Keratinocyte (primary cell): Measurements from ENCODE around the gene ATG9A. TPM values are rescaled to one million over a fixed set of nuclear protein-coding genes. Genes with fewer than 3 reads are reported as not detected.

Experiments
- DNase-seq: peaks from one replicate; pipeline ENCODE4 v3.0.0-alpha.2; 2011; ENCODE audit warnings: low read depth, missing footprints, low spot score
- FAIRE-seq: peaks from 2 replicates; lab custom pipeline; 2011; peaks lifted over from hg19 to GRCh38; lab: Jason Lieb, UNC
- H2AFZ ChIP-seq: 2 replicates; pipeline ENCODE4 v1.6.0; 2012; ENCODE audit warnings: low read length, control low read depth, inconsistent platforms; ENCODE audit not compliant: control insufficient read depth
- H3K27ac ChIP-seq: 2 replicates; pipeline ENCODE4 v1.5.1; 2011; ENCODE audit warnings: low read length; ENCODE audit not compliant: control insufficient read depth, insufficient read depth
- H3K27me3 ChIP-seq: 3 replicates; pipeline ENCODE4 v1.6.0; 2011; ENCODE audit warnings: low read length; ENCODE audit not compliant: control insufficient read depth, insufficient read depth; ENCODE audit errors: extremely low read depth
- H3K36me3 ChIP-seq, 2 experiments: 2 replicates in 1 of 2; 3 replicates in 1 of 2; pipeline ENCODE4 v1.5.1; 2011; ENCODE audit warnings: low read length in 2 of 2, mild to moderate bottlenecking in 1 of 2; ENCODE audit not compliant: control insufficient read depth in 2 of 2, insufficient read depth in 2 of 2; ENCODE audit errors: extremely low read depth in 1 of 2
- H3K4me1 ChIP-seq: 3 replicates; pipeline ENCODE4 v1.5.1; 2011; ENCODE audit warnings: low read length; ENCODE audit not compliant: control insufficient read depth, insufficient read depth; ENCODE audit errors: extremely low read depth
- H3K4me2 ChIP-seq: 3 replicates; pipeline ENCODE4 v1.6.0; 2011; ENCODE audit warnings: low read depth, low read length; ENCODE audit not compliant: control insufficient read depth, insufficient read depth; ENCODE audit errors: extremely low read depth
- H3K4me3 ChIP-seq, 3 experiments: fragments of 200-600 bp in 1 of 3; sonication (generic) in 1 of 3; 2 replicates in 2 of 3; 3 replicates in 1 of 3; pipeline ENCODE4 v1.5.1; 2011 to 2016; ENCODE audit warnings: low read length in 3 of 3, mild to moderate bottlenecking in 3 of 3, control low read depth in 2 of 3, inconsistent platforms in 1 of 3, low read depth in 1 of 3, mixed read lengths in 1 of 3, mixed run types in 1 of 3, moderate library complexity in 1 of 3; ENCODE audit not compliant: control insufficient read depth in 2 of 3, insufficient read depth in 2 of 3; ENCODE audit errors: extremely low read depth in 1 of 3
- H3K79me2 ChIP-seq: 2 replicates; pipeline ENCODE4 v1.6.0; 2012; ENCODE audit warnings: low read length; ENCODE audit not compliant: control insufficient read depth, insufficient read depth
- H3K9ac ChIP-seq: 3 replicates; pipeline ENCODE4 v1.6.0; 2011; ENCODE audit warnings: low read length; ENCODE audit not compliant: control insufficient read depth, insufficient read depth; ENCODE audit errors: extremely low read depth
- H3K9me1 ChIP-seq: 3 replicates; pipeline ENCODE4 v1.6.0; 2011; ENCODE audit warnings: low read length; ENCODE audit not compliant: control insufficient read depth, insufficient read depth; ENCODE audit errors: extremely low read depth
- H3K9me3 ChIP-seq: 2 replicates; pipeline ENCODE4 v1.5.1; 2012; ENCODE audit warnings: low read depth, low read length; ENCODE audit not compliant: control insufficient read depth
- H4K20me1 ChIP-seq: 3 replicates; pipeline ENCODE4 v1.6.0; 2011; ENCODE audit warnings: low read length; ENCODE audit not compliant: control insufficient read depth, insufficient read depth; ENCODE audit errors: extremely low read depth
- EZH2 ChIP-seq: IDR thresholded peaks from one replicate; pipeline ENCODE4 v1.6.1; 2012; ENCODE audit warnings: inconsistent platforms, mild to moderate bottlenecking, low read length, moderate library complexity
- dilution Hi-C: fragments of 300-500 bp; cut with MboI; formaldehyde crosslinking; loops from one replicate; pipeline ENCODE4 v1.7.0; 2020; ENCODE audit warnings: low sequenced_read_pairs; ENCODE audit not compliant: extremely low pct_ligation_motif_present
- polyA plus RNA-seq, 5 experiments: library from polyadenylated mRNA; depleted of rRNA in 3 of 5; stranded (reverse) in 3 of 5; stranded (forward) in 1 of 5; unstranded in 1 of 5; fragments of >200 nt; gene quantifications; 1 replicate in 1 of 5; 2 replicates in 3 of 5; 3 replicates in 1 of 5; pipeline versions ENCODE4 v1.2.1 to v1.2.3, GENCODE V29; 2011 to 2012; ENCODE audit warnings: missing spikeins in 2 of 5, low read depth in 1 of 5, low replicate concordance in 1 of 5
- TF ChIP-seq, protein P1 (sequence below), 3 experiments: IDR thresholded peaks in 1 of 3; conservative IDR thresholded peaks in 1 of 3; optimal IDR thresholded peaks in 1 of 3; 2 replicates in 2 of 3; 3 replicates in 1 of 3; pipeline versions ENCODE3 to v1.5.1; 2011; ENCODE audit warnings: low read length in 3 of 3, mild to moderate bottlenecking in 3 of 3, moderate library complexity in 2 of 3, control low read depth in 1 of 3, inconsistent platforms in 1 of 3; ENCODE audit not compliant: insufficient read depth in 2 of 3; ENCODE audit errors: extremely low read depth in 1 of 3

ATG9A gene
- polyA plus RNA-seq, 1 donor (not counting 4 experiments of a cell fraction or from before 2014, with no cell fraction given) = 58.8 TPM

DNA sequence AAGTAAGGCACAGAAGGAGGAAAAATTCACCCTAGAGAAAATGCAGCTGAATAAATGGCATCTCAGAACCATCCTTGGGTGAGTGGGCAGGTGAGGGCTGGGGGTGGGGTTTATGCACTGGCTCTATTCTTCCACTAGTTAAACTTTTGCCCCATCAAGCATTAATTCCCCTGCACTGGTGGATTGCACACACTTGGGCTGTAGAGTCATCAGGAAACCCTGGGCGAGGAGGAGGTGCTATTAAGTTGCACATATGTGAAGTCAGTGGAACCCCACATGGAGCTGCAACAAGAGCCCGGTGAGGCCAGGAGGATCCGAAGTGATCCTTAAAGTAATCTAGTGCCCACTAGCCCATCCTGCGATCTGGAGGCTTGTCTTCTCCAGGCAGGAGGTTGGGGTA lies 42.9 kb upstream of the ATG9A start:
- Histone ChIP-seq H3K36me3 (no peaks in the 10 kb centered on the region), H3K27ac (no peak overlapping the region), H3K27me3 (no peaks in the 10 kb centered on the region), H2AFZ (no peak overlapping the region), H3K9me3 (no peaks in the 10 kb centered on the region), H3K9ac (no peak overlapping the region), H3K9me1 (no peaks in the 10 kb centered on the region), H3K4me3 (no peak overlapping the region), H3K4me1 (peaks cover 41% of the 10 kb centered on the region), H3K4me2 (no peak overlapping the region), H3K79me2 (no peaks in the 10 kb centered on the region), H4K20me1 (no peaks in the 10 kb centered on the region)
- dilution Hi-C loops = no loop called here
- TF ChIP-seq EZH2 = no peak
- TF ChIP-seq, protein P1, sequence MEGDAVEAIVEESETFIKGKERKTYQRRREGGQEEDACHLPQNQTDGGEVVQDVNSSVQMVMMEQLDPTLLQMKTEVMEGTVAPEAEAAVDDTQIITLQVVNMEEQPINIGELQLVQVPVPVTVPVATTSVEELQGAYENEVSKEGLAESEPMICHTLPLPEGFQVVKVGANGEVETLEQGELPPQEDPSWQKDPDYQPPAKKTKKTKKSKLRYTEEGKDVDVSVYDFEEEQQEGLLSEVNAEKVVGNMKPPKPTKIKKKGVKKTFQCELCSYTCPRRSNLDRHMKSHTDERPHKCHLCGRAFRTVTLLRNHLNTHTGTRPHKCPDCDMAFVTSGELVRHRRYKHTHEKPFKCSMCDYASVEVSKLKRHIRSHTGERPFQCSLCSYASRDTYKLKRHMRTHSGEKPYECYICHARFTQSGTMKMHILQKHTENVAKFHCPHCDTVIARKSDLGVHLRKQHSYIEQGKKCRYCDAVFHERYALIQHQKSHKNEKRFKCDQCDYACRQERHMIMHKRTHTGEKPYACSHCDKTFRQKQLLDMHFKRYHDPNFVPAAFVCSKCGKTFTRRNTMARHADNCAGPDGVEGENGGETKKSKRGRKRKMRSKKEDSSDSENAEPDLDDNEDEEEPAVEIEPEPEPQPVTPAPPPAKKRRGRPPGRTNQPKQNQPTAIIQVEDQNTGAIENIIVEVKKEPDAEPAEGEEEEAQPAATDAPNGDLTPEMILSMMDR (optimal IDR thresholded peaks at IDR 0.05 in 1 of 3, IDR thresholded peaks at IDR 0.05 in 1 of 3, conservative IDR thresholded peaks at IDR 0.05 in 1 of 3; ENCODE audit: extremely low read depth in 1 of 3, insufficient read depth in 2 of 3, low read length in 3 of 3) = no peak
- no peak for DNase-seq
- FAIRE-seq = no peak

DNA sequence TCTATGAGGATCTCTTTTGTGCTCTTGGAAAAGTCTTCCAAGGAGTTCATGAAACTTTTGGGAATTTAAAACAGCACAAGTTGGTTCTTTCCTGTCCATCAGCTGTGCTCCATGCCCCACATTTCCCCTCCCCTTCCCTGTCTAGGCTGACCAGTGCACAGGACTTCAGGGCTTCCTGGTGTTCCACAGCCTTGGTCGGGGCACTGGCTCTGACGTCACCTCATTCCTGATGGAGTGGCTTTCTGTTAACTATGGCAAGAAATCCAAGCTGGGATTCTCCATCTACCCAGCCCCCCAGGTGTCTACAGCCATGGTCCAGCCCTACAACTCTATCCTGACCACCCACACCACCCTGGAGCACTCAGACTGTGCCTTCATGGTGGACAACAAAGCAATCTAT lies 41.6 kb upstream of the ATG9A start:
- DNase-seq = no peak
- no peaks in the 10 kb centered on the region for H4K20me1 ChIP-seq
- H3K4me3 ChIP-seq = no peak overlapping the region
- no peak for FAIRE-seq
- no peaks in the 10 kb centered on the region for H3K79me2 ChIP-seq
- H2AFZ ChIP-seq = no peak overlapping the region
- no peak overlapping the region for H3K4me2 ChIP-seq
- dilution Hi-C loops = no loop called here
- H3K27ac ChIP-seq = no peak overlapping the region
- no peaks in the 10 kb centered on the region for H3K27me3 ChIP-seq
- H3K9me1 ChIP-seq = no peaks in the 10 kb centered on the region
- TF ChIP-seq, protein P1 (optimal IDR thresholded peaks at IDR 0.05 in 1 of 3, IDR thresholded peaks at IDR 0.05 in 1 of 3, conservative IDR thresholded peaks at IDR 0.05 in 1 of 3; ENCODE audit: extremely low read depth in 1 of 3, insufficient read depth in 2 of 3, low read length in 3 of 3) = no peak
- no peak for TF ChIP-seq EZH2
- peaks cover 38% of the 10 kb centered on the region for H3K4me1 ChIP-seq
- no peaks in the 10 kb centered on the region for H3K36me3 ChIP-seq
- no peak overlapping the region for H3K9ac ChIP-seq
- H3K9me3 ChIP-seq = no peaks in the 10 kb centered on the region
